Measurements from ENCODE around the gene LAMA2.

DNA sequence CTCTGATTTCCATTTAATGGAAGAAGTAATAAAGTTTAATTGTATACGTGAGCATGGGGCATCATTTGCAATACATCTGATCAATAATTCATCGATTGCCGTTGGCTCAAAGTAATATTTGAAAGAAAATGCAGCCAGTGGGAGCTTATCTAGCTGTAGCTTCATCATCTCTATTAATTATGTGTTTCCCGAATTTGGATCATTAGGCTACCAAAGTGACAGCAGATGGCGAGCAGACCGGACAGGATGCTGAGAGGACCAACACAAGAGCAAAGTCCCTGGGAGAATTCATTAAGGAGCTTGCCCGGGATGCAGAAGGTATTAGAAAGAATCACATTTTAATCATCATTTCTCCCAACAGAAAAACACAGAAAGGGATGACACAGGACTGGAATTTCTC is 500.0 kb downstream of the LAMA2 start:
- TF ChIP-seq, protein P1, sequence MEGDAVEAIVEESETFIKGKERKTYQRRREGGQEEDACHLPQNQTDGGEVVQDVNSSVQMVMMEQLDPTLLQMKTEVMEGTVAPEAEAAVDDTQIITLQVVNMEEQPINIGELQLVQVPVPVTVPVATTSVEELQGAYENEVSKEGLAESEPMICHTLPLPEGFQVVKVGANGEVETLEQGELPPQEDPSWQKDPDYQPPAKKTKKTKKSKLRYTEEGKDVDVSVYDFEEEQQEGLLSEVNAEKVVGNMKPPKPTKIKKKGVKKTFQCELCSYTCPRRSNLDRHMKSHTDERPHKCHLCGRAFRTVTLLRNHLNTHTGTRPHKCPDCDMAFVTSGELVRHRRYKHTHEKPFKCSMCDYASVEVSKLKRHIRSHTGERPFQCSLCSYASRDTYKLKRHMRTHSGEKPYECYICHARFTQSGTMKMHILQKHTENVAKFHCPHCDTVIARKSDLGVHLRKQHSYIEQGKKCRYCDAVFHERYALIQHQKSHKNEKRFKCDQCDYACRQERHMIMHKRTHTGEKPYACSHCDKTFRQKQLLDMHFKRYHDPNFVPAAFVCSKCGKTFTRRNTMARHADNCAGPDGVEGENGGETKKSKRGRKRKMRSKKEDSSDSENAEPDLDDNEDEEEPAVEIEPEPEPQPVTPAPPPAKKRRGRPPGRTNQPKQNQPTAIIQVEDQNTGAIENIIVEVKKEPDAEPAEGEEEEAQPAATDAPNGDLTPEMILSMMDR (IDR thresholded peaks at IDR 0.05), result no peak
- TF ChIP-seq, protein P2, sequence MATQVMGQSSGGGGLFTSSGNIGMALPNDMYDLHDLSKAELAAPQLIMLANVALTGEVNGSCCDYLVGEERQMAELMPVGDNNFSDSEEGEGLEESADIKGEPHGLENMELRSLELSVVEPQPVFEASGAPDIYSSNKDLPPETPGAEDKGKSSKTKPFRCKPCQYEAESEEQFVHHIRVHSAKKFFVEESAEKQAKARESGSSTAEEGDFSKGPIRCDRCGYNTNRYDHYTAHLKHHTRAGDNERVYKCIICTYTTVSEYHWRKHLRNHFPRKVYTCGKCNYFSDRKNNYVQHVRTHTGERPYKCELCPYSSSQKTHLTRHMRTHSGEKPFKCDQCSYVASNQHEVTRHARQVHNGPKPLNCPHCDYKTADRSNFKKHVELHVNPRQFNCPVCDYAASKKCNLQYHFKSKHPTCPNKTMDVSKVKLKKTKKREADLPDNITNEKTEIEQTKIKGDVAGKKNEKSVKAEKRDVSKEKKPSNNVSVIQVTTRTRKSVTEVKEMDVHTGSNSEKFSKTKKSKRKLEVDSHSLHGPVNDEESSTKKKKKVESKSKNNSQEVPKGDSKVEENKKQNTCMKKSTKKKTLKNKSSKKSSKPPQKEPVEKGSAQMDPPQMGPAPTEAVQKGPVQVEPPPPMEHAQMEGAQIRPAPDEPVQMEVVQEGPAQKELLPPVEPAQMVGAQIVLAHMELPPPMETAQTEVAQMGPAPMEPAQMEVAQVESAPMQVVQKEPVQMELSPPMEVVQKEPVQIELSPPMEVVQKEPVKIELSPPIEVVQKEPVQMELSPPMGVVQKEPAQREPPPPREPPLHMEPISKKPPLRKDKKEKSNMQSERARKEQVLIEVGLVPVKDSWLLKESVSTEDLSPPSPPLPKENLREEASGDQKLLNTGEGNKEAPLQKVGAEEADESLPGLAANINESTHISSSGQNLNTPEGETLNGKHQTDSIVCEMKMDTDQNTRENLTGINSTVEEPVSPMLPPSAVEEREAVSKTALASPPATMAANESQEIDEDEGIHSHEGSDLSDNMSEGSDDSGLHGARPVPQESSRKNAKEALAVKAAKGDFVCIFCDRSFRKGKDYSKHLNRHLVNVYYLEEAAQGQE (IDR thresholded peaks at IDR 0.05; ENCODE audit: insufficient read depth in 1 of 2, low read depth in 2 of 2, low read length in 1 of 2), result no peak
- no peak for TF ChIP-seq POLR2AphosphoS5 (IDR thresholded peaks at IDR 0.05; ENCODE audit: low read depth, low read length)
